HEK293T (cell line): ENCODE measurements around the gene VWA8.

Experiments
- CTCF ChIA-PET: fragments of 350-600 bp; formaldehyde crosslinking; extraction: SDS; loops from one replicate; lab custom pipeline; 2021; ENCODE audit warnings: antibody characterized with exemption, inconsistent platforms; lab: Yijun Ruan, JAX
- POLR2A ChIA-PET: fragments of 350-600 bp; formaldehyde crosslinking; extraction: SDS; loops from one replicate; lab custom pipeline; 2020; ENCODE audit warnings: antibody characterized with exemption, inconsistent platforms; lab: Yijun Ruan, JAX
- DNase-seq: peaks from one replicate; pipeline ENCODE4 v3.0.0; 2012; ENCODE audit warnings: mixed read lengths; ENCODE audit errors: extremely low spot score
- ARNT ChIP-seq: fragments of 450-650 bp; IDR thresholded peaks from 2 replicates; pipeline ENCODE4 v1.6.1; 2017; ENCODE audit warnings: mild to moderate bottlenecking
- BHLHE40 ChIP-seq: fragments of 450-650 bp; IDR thresholded peaks from 2 replicates; pipeline ENCODE4 v1.6.1; 2016; ENCODE audit warnings: mild to moderate bottlenecking, moderate library complexity, borderline replicate concordance
- CTBP1 ChIP-seq: fragments of 450-650 bp; IDR thresholded peaks from 2 replicates; pipeline ENCODE4 v1.6.1; 2016; ENCODE audit warnings: borderline replicate concordance
- ELF4 ChIP-seq: fragments of 450-650 bp; IDR thresholded peaks from 2 replicates; pipeline ENCODE4 v1.6.1; 2017; ENCODE audit warnings: antibody characterized with exemption
- FOXA1 ChIP-seq: fragments of 450-650 bp; IDR thresholded peaks from 2 replicates; pipeline ENCODE4 v1.6.1; 2016; ENCODE audit warnings: mild to moderate bottlenecking
- FOXK2 ChIP-seq: fragments of 450-650 bp; IDR thresholded peaks from 2 replicates; pipeline ENCODE4 v1.6.1; 2016; ENCODE audit warnings: mild to moderate bottlenecking
- FOXM1 ChIP-seq: fragments of 450-650 bp; IDR thresholded peaks from 2 replicates; pipeline ENCODE4 v1.6.1; 2017; ENCODE audit warnings: mild to moderate bottlenecking, borderline replicate concordance
- HDGF ChIP-seq: fragments of 450-650 bp; IDR thresholded peaks from 2 replicates; pipeline ENCODE4 v1.6.1; 2017; ENCODE audit warnings: antibody characterized with exemption, borderline replicate concordance
- L3MBTL2 ChIP-seq: fragments of 450-650 bp; conservative IDR thresholded peaks from 2 replicates; pipeline ENCODE4 v1.6.1; 2016; ENCODE audit warnings: mild to moderate bottlenecking
- LEF1 ChIP-seq: fragments of 450-650 bp; IDR thresholded peaks from 2 replicates; pipeline ENCODE4 v1.6.1; 2017; ENCODE audit warnings: mild to moderate bottlenecking, borderline replicate concordance
- NFRKB ChIP-seq: fragments of 450-650 bp; IDR thresholded peaks from 2 replicates; pipeline ENCODE4 v1.6.1; 2016; ENCODE audit warnings: mild to moderate bottlenecking, moderate library complexity
- PKNOX1 ChIP-seq: fragments of 450-650 bp; IDR thresholded peaks from 2 replicates; pipeline ENCODE4 v1.6.1; 2016
- SP1 ChIP-seq: fragments of 450-650 bp; IDR thresholded peaks from 2 replicates; pipeline ENCODE4 v1.6.1; 2017
- SUZ12 ChIP-seq: fragments of 450-650 bp; IDR thresholded peaks from 2 replicates; pipeline ENCODE4 v1.6.1; 2016; ENCODE audit warnings: mild to moderate bottlenecking
- TARDBP ChIP-seq: fragments of 450-650 bp; IDR thresholded peaks from 2 replicates; pipeline ENCODE4 v1.6.1; 2016
- ZNF384 ChIP-seq: fragments of 450-650 bp; IDR thresholded peaks from 2 replicates; pipeline ENCODE4 v1.6.1; 2016

VWA8 gene

DNA sequence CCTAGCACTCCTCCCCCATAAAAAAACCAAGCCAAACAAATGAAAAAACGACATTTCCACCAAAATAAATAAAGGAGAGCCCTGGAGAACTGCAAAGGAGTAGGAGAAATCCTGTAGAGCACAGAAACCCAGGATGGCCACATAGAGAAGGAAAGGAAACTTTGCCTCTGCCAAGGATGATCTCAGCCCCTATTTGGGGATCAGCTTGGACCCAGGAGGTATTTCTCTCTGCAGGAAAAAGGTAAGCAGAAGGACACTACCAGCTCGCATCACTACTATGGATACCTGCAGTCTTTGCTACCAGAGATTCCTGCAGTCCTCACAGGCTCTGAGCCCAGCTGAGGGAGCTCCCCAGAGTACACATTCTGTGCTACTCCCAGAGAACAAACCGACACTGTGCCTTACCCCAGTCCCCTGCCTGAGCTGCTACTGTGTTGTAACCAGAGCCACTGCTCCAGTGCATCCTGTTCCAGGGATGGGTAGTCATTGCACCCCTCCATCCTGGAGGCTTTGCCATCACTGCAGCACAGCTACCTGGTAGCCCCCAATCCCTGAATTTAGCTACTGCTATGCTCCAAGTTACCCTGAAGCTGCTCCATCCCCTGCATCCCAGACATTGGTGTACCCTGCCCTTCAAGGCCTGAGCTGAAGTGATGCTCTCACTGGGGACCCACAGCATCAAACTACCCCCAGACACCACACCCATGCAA lies 41.7 kb downstream of the VWA8 start:
- TF ChIP-seq CTBP1 (no peak), SUZ12 (no peak), ELF4 (no peak), TARDBP (no peak), BHLHE40 (no peak), ARNT (no peak), FOXM1 (no peak), HDGF (no peak), FOXK2 (no peak)
- DNase-seq = no peak
- ChIA-PET POLR2A (interaction anchor here (0.5 to 0.8 kb wide), 2 partner anchors 42 to 1251 kb away, joined by 3 to 5 read pairs; partner anchors contain the start of gene VWA8), CTCF (no interaction called here)

GRCh38 chr13:41917641-41918040 lies 43.3 kb downstream of the VWA8 start:
- no peak for DNase-seq
- POLR2A ChIA-PET = no interaction called here
- TF ChIP-seq ELF4 (no peak), FOXK2 (no peak)
- CTCF ChIA-PET = interaction anchor here (0.6 kb wide), 1 partner anchor 103 kb away, joined by 3 read pairs; no protein-coding TSS in a partner anchor

- ChIA-PET CTCF (no interaction called here), POLR2A (no interaction called here)
- TF ChIP-seq FOXM1 = no peak
- TF ChIP-seq SUZ12 = no peak
- TF ChIP-seq HDGF = no peak
- no peak for TF ChIP-seq LEF1
- no peak for DNase-seq
These were observed 44.5 kb downstream of the VWA8 start for GRCh38 chr13:41916173-41916954.

- ChIA-PET POLR2A (no interaction called here), CTCF (no interaction called here)
- no peak for TF ChIP-seq BHLHE40
- TF ChIP-seq CTBP1 = no peak
- no peak for TF ChIP-seq FOXK2
- DNase-seq = no peak
These were observed 45.8 kb downstream of the VWA8 start for GRCh38 chr13:41915081-41915480.

- no peak for DNase-seq
- POLR2A ChIA-PET = no interaction called here
- TF ChIP-seq ARNT (no peak), PKNOX1 (no peak), CTBP1 (no peak), TARDBP (no peak), NFRKB (no peak), L3MBTL2 (no peak), SUZ12 (no peak), ZNF384 (no peak), HDGF (no peak), FOXA1 (no peak), ELF4 (no peak), FOXK2 (no peak), FOXM1 (no peak), SP1 (no peak), LEF1 (no peak), BHLHE40 (no peak)
- CTCF ChIA-PET = no interaction called here
These were observed 46.4 kb downstream of the VWA8 start for GRCh38 chr13:41914552-41914951.

- ChIA-PET POLR2A (no interaction called here), CTCF (no interaction called here)
- TF ChIP-seq FOXK2 (no peak), SUZ12 (no peak), FOXM1 (no peak), ARNT (no peak), L3MBTL2 (no peak), LEF1 (no peak), TARDBP (no peak), PKNOX1 (no peak), NFRKB (no peak), SP1 (no peak)
- no peak for DNase-seq
These were observed 51.4 kb downstream of the VWA8 start for GRCh38 chr13:41909506-41909905.
